B cell (primary cell): ENCODE measurements around the gene OSBP2. TPM values are rescaled to one million over a fixed set of nuclear protein-coding genes. Genes with fewer than 3 reads are reported as not detected.

Source experiments
- ATAC-seq: fragments of 200-7000 bp; cut with Tn5 transposase; one replicate; pipeline ENCODE4 v1.10.0; 2021; ENCODE audit warnings: low read depth, mild to moderate bottlenecking, moderate number of reproducible peaks, moderate library complexity
- CTCF ChIA-PET: fragments of 350-600 bp; sonication (Branson Sonifier 250); formaldehyde crosslinking; loops from one replicate; lab custom pipeline; 2021; ENCODE audit warnings: antibody characterized with exemption, inconsistent platforms; lab: Charles Lee
- POLR2A ChIA-PET: fragments of 350-600 bp; sonication (Branson Sonifier 250); formaldehyde crosslinking; loops from one replicate; lab custom pipeline; 2021; ENCODE audit warnings: antibody characterized with exemption; lab: Charles Lee
- DNase-seq: peaks from one replicate; pipeline ENCODE4 v3.0.0; 2013
- H2AFZ ChIP-seq: 2 replicates; pipeline ENCODE4 v1.6.1; 2012; ENCODE audit warnings: mild to moderate bottlenecking, low read depth, low read length; ENCODE audit not compliant: insufficient read depth, poor library complexity, severe bottlenecking
- H3K27ac ChIP-seq, 2 donors: 1 replicate in 1 of 2; 2 replicates in 1 of 2; pipeline ENCODE4 v1.5.1; 2012 to 2013; ENCODE audit warnings: low read length in 2 of 2, mild to moderate bottlenecking in 2 of 2, moderate library complexity in 1 of 2
- H3K27me3 ChIP-seq, 4 experiments: fragments of 200-600 bp in 1 of 4; sonication (generic) in 1 of 4; replicated peaks in 1 of 4; 1 replicate in 2 of 4; 2 replicates in 2 of 4; pipeline versions ENCODE4 v1.6.1 to v1.7.0; 2013 to 2016; ENCODE audit warnings: low read length in 3 of 4, mild to moderate bottlenecking in 2 of 4, mixed read lengths in 1 of 4, moderate library complexity in 1 of 4; ENCODE audit not compliant: insufficient read depth in 4 of 4, control insufficient read depth in 3 of 4; ENCODE audit errors: control extremely low read depth in 1 of 4
- H3K36me3 ChIP-seq, 2 experiments: replicated peaks in 1 of 2; 1 replicate in 1 of 2; 2 replicates in 1 of 2; pipeline versions ENCODE4 v1.6.1 to v1.7.1; 2013; ENCODE audit warnings: low read length in 1 of 2; ENCODE audit not compliant: insufficient read depth in 2 of 2, control insufficient read depth in 1 of 2; ENCODE audit errors: control extremely low read depth in 1 of 2, extremely low read depth in 1 of 2
- H3K4me1 ChIP-seq, 2 donors: fragments of 200-600 bp in 1 of 2; sonication (generic) in 1 of 2; 1 replicate in 1 of 2; 2 replicates in 1 of 2; pipeline versions ENCODE4 v1.5.1 to v1.6.1; 2013 to 2017; ENCODE audit warnings: low read length in 2 of 2; ENCODE audit not compliant: control insufficient read depth in 2 of 2, insufficient read depth in 2 of 2
- H3K4me2 ChIP-seq: replicated peaks from 2 replicates; pipeline ENCODE3; 2012; ENCODE audit warnings: mild to moderate bottlenecking, low read depth, low read length; ENCODE audit not compliant: poor library complexity, severe bottlenecking
- H3K4me3 ChIP-seq, 5 experiments: fragments of 200-600 bp in 1 of 5; sonication (generic) in 1 of 5; 1 replicate in 3 of 5; 2 replicates in 2 of 5; pipeline versions ENCODE4 v1.5.1 to v1.7.0; 2011 to 2016; ENCODE audit warnings: low read length in 4 of 5, mild to moderate bottlenecking in 4 of 5, low read depth in 2 of 5, control low read depth in 1 of 5, moderate library complexity in 1 of 5; ENCODE audit not compliant: insufficient read depth in 1 of 5; ENCODE audit errors: control extremely low read depth in 1 of 5, extremely low read depth in 1 of 5
- H3K79me2 ChIP-seq: fragments of 200-600 bp; sonication (generic); one replicate; pipeline ENCODE4 v1.6.0; 2016; ENCODE audit warnings: low read length; ENCODE audit not compliant: control insufficient read depth, insufficient read depth
- H3K9ac ChIP-seq: fragments of 200-600 bp; sonication (generic); 2 replicates; pipeline ENCODE4 v1.6.1; 2017; ENCODE audit warnings: mild to moderate bottlenecking, low read length, moderate library complexity
- H3K9me3 ChIP-seq, 3 donors: one replicate each; pipeline versions ENCODE4 v1.6.1 to v1.7.1; 2013; ENCODE audit warnings: low read length in 2 of 3; ENCODE audit not compliant: control insufficient read depth in 2 of 3, insufficient read depth in 1 of 3; ENCODE audit errors: control extremely low read depth in 1 of 3
- H4K20me1 ChIP-seq: 2 replicates; pipeline ENCODE4 v1.6.0; 2012; ENCODE audit warnings: mild to moderate bottlenecking, low read length; ENCODE audit not compliant: insufficient read depth, control insufficient read depth, poor library complexity, severe bottlenecking
- H3K27ac Mint-ChIP-seq: one replicate; pipeline ENCODE4 v1.8.0; 2021; ENCODE audit warnings: mixed read lengths
- H3K27me3 Mint-ChIP-seq: one replicate; pipeline ENCODE4 v1.8.0; 2021; ENCODE audit warnings: mixed read lengths
- H3K4me1 Mint-ChIP-seq: one replicate; pipeline ENCODE4 v1.8.0; 2021; ENCODE audit warnings: mixed read lengths
- H3K4me3 Mint-ChIP-seq: one replicate; pipeline ENCODE4 v1.8.0; 2021; ENCODE audit warnings: mixed read lengths
- H3K9me3 Mint-ChIP-seq: one replicate; pipeline ENCODE4 v1.8.0; 2022; ENCODE audit warnings: mixed read lengths; ENCODE audit not compliant: insufficient read depth
- EZH2 ChIP-seq: IDR thresholded peaks from 2 replicates; pipeline ENCODE4 v1.6.1; 2012; ENCODE audit warnings: borderline replicate concordance, low read depth, mild to moderate bottlenecking, moderate library complexity, low read length; ENCODE audit not compliant: insufficient read depth, poor library complexity, severe bottlenecking
- WGBS: methylation state at CpG from one replicate; pipeline ENCODE4 v1.1.5; 2013; ENCODE audit warnings: missing lambda C conversion rate; ENCODE audit not compliant: insufficient coverage; 5-methylcytosine and 5-hydroxymethylcytosine counted together
- intact Hi-C: fragments of 100-400 bp; cut with micrococcal nuclease; formaldehyde crosslinking; loops from one replicate; pipeline ENCODE4 v1.10.0; 2022
- polyA plus RNA-seq: library from polyadenylated mRNA; depleted of rRNA; stranded (reverse); fragments of >200 nt; gene quantifications from 2 replicates; pipeline ENCODE4 v1.2.3, GENCODE V29; 2012
- total RNA-seq, 2 donors: library from RNA; stranded (reverse); fragments of 120-200 nt in 1 of 2; gene quantifications; 1 replicate in 1 of 2; 2 replicates in 1 of 2; pipeline versions ENCODE4 v1.2.3 to v1.2.4, GENCODE V29; 2013 to 2022
- TF ChIP-seq, protein P1 (sequence below): fragments of 200-600 bp; IDR thresholded peaks from one replicate; pipeline ENCODE4 v1.8.0; 2022; ENCODE audit warnings: antibody characterized with exemption, mild to moderate bottlenecking

The OSBP2 gene
- total and polyA plus RNA-seq, 2 donors (not counting 1 experiment from before 2014, with no cell fraction given): 0.10 to 1.0 TPM

DNA sequence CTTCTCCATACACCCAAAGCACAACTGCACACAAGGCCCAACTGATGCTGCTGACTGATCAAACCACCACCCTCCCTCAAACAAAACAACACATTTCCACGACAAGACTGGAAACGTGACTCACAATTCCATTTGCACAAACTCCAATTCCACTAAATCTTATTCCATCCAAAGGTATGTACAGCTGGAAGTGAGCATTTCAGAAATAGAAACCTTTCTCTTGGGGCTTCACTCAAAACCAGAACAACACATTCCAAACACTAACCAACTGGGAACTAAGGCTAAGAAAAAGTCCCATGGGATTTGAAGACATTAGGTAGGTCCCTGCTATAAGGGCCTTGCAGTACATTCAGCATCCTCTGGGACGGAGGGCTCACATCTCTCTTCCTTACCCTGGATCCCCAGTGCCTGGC, 254.3 kb downstream of the OSBP2 start:
- H3K9me3 ChIP-seq: no peaks in the 10 kb centered on the region
- H3K27me3 ChIP-seq: no peaks in the 10 kb centered on the region
- H3K27ac ChIP-seq: no peak overlapping the region
- intact Hi-C loops: loop anchor here (1.0 to 5.0 kb wide), 2 partner anchors 136 to 198 kb away; no protein-coding TSS in a partner anchor
- H3K4me1 ChIP-seq: no peaks in the 10 kb centered on the region
- Mint-ChIP-seq H3K27me3 (no peaks in the 10 kb centered on the region), H3K4me1 (no peaks in the 10 kb centered on the region), H3K4me3 (no peak overlapping the region), H3K27ac (no peak overlapping the region), H3K9me3 (no peaks in the 10 kb centered on the region)
- H3K4me2 ChIP-seq: no peak overlapping the region
- no peak for ATAC-seq
- H4K20me1 ChIP-seq: no peaks in the 10 kb centered on the region
- H3K4me3 ChIP-seq: no peak overlapping the region
- POLR2A ChIA-PET: interaction anchor here (1.0 kb wide), 1 partner anchor 136 kb away, joined by 3 read pairs; no protein-coding TSS in a partner anchor
- H3K79me2 ChIP-seq: no peaks in the 10 kb centered on the region
- TF ChIP-seq EZH2: no peak
- TF ChIP-seq, protein P1, sequence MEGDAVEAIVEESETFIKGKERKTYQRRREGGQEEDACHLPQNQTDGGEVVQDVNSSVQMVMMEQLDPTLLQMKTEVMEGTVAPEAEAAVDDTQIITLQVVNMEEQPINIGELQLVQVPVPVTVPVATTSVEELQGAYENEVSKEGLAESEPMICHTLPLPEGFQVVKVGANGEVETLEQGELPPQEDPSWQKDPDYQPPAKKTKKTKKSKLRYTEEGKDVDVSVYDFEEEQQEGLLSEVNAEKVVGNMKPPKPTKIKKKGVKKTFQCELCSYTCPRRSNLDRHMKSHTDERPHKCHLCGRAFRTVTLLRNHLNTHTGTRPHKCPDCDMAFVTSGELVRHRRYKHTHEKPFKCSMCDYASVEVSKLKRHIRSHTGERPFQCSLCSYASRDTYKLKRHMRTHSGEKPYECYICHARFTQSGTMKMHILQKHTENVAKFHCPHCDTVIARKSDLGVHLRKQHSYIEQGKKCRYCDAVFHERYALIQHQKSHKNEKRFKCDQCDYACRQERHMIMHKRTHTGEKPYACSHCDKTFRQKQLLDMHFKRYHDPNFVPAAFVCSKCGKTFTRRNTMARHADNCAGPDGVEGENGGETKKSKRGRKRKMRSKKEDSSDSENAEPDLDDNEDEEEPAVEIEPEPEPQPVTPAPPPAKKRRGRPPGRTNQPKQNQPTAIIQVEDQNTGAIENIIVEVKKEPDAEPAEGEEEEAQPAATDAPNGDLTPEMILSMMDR: no peak
- 93% methylated on average over 3 of the region's 3 CpGs for WGBS
- H3K9ac ChIP-seq: no peak overlapping the region
- H3K36me3 ChIP-seq: peaks cover 2 to 83% of the 10 kb centered on the region in 2 experiments
- no peak for DNase-seq
- CTCF ChIA-PET: interaction anchor here (0.7 to 1.8 kb wide), 3 partner anchors 25 to 324 kb away, joined by 3 to 4 read pairs (median 3); no protein-coding TSS in a partner anchor
- H2AFZ ChIP-seq: no peak overlapping the region

DNA sequence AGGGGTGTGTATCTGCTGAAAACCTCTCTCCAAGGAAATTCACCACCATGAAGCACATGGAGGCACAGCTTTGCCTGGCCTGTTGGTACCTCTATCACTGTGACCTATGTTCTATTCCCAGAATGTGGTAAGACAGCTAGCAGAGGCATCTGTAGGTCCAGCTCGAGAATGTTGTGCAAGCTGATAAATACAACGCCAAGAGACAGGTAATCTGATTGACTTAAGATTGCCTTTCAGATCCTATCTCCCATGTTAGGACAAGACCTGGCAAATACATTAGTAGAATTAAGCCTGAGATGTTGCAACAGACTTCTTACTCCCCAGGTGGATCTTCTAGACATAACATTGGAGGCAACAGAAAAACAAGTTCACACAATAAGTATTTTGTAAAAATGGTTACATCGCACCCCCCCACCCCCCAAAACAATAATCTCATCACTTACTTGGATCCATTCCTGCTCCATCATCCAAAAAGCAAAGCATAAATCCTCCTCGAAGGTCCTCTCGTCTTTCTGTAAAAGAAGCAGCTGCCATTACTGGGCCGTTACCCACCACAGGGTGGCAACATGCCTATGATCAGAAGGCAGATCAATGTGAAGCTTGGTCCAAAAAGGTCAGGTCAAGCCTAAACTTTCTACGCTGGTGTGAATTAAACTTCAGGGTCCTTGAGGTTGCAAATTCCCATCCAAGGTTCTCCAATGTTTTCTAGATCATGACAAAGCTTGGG, 255.4 kb downstream of the OSBP2 start:
- H3K27ac ChIP-seq: no peak overlapping the region
- H3K27ac Mint-ChIP-seq: no peak overlapping the region
- DNase-seq (no peak), ATAC-seq (no peak)
- TF ChIP-seq, protein P1: no peak
- no peak for TF ChIP-seq EZH2
- H3K9ac ChIP-seq: no peak overlapping the region
- POLR2A ChIA-PET: no interaction called here
- no peaks in the 10 kb centered on the region for H3K9me3 ChIP-seq
- H3K4me1 ChIP-seq: no peaks in the 10 kb centered on the region
- no peaks in the 10 kb centered on the region for H3K79me2 ChIP-seq
- H3K27me3 Mint-ChIP-seq: no peaks in the 10 kb centered on the region
- H3K27me3 ChIP-seq: no peaks in the 10 kb centered on the region
- no peak overlapping the region for H3K4me2 ChIP-seq
- no peaks in the 10 kb centered on the region for H3K4me1 Mint-ChIP-seq
- no peak overlapping the region for H3K4me3 ChIP-seq
- intact Hi-C loops: loop anchor here (5.0 kb wide), 1 partner anchor 197 kb away; no protein-coding TSS in a partner anchor
- no peak overlapping the region for H3K4me3 Mint-ChIP-seq
- no peaks in the 10 kb centered on the region for H4K20me1 ChIP-seq
- CTCF ChIA-PET: interaction anchor here (0.6 to 1.8 kb wide), 7 partner anchors 18 to 281 kb away, joined by 3 to 5 read pairs (median 4); no protein-coding TSS in a partner anchor
- WGBS: 85% methylated on average over 4 of the region's 7 CpGs
- H2AFZ ChIP-seq: no peak overlapping the region
- H3K9me3 Mint-ChIP-seq: no peaks in the 10 kb centered on the region
- H3K36me3 ChIP-seq: peaks cover 2 to 75% of the 10 kb centered on the region in 2 experiments
